HepG2 (cell line): ENCODE measurements around the gene AJUBA. TPM values are rescaled to one million over a fixed set of nuclear protein-coding genes. Genes with fewer than 3 reads are reported as not detected.

Experiments used
- NONO ChIP-seq, 2 experiments: fragments of 450-650 bp in 1 of 2; sonication (generic) in 1 of 2; formaldehyde crosslinking in 1 of 2; IDR thresholded peaks in 1 of 2; conservative IDR thresholded peaks in 1 of 2; 2 replicates each; pipeline versions ENCODE4 v1.6.1 to v1.8.0; 2017 to 2022; ENCODE audit warnings: mild to moderate bottlenecking in 1 of 2, missing genetic modification reagents in 1 of 2, moderate library complexity in 1 of 2
- ONECUT2 ChIP-seq: sonication (generic); formaldehyde crosslinking; IDR thresholded peaks from 2 replicates; pipeline ENCODE4 v1.4.0; 2020; ENCODE audit warnings: missing genetic modification reagents
- RFXAP ChIP-seq: sonication (generic); formaldehyde crosslinking; IDR thresholded peaks from 2 replicates; pipeline ENCODE4 v1.4.0; 2020; ENCODE audit warnings: missing genetic modification reagents, borderline replicate concordance
- STAT5B ChIP-seq: sonication (generic); formaldehyde crosslinking; IDR thresholded peaks from 2 replicates; pipeline ENCODE4 v1.4.0; 2020; ENCODE audit warnings: missing genetic modification reagents
- SUZ12 ChIP-seq: fragments of 150-350 bp; IDR thresholded peaks from 2 replicates; pipeline ENCODE4 v1.6.1; 2014; ENCODE audit warnings: low read depth, low read length
- ZFP37 ChIP-seq: sonication (generic); formaldehyde crosslinking; IDR thresholded peaks from 2 replicates; pipeline ENCODE4 v1.4.0; 2020; ENCODE audit warnings: missing genetic modification reagents, borderline replicate concordance
- ZNF12 ChIP-seq: sonication (generic); formaldehyde crosslinking; IDR thresholded peaks from 2 replicates; pipeline ENCODE4 v1.5.0; 2020; ENCODE audit warnings: missing genetic modification reagents
- ZNF24 ChIP-seq: fragments of 450-650 bp; IDR thresholded peaks from 2 replicates; pipeline ENCODE4 v1.6.1; 2017; ENCODE audit warnings: antibody characterized with exemption, mild to moderate bottlenecking
- ZNF430 ChIP-seq: sonication (generic); formaldehyde crosslinking; IDR thresholded peaks from 2 replicates; pipeline ENCODE4 v1.9.0; 2021; ENCODE audit warnings: mild to moderate bottlenecking, missing genetic modification reagents
- ZNF563 ChIP-seq: sonication (generic); formaldehyde crosslinking; IDR thresholded peaks from 2 replicates; pipeline ENCODE4 v1.8.0; 2022; ENCODE audit warnings: mild to moderate bottlenecking, moderate library complexity, missing genetic modification reagents
- ZNF572 ChIP-seq: sonication (generic); formaldehyde crosslinking; IDR thresholded peaks from 2 replicates; pipeline ENCODE4 v1.5.1; 2020; ENCODE audit warnings: mild to moderate bottlenecking, missing genetic modification reagents
- polyA plus RNA-seq, 8 experiments: library from polyadenylated mRNA; depleted of rRNA in 3 of 8; stranded (reverse) in 7 of 8; unstranded in 1 of 8; fragments of >200 nt; fragmentation: Illumina TruSeq in 4 of 8; extraction: Trizol in 4 of 8; gene quantifications; 2 replicates each; pipeline versions ENCODE4 v1.2.1 to v1.2.3, GENCODE V29; 2011 to 2016; ENCODE audit warnings: low read depth in 4 of 8, missing spikeins in 1 of 8, mixed read lengths in 1 of 8; ENCODE audit not compliant: insufficient read depth in 1 of 8
- total RNA-seq, 5 experiments: library from RNA; depleted of rRNA; stranded (reverse); fragments of >200 nt; fragmentation: Illumina TruSeq; extraction: Trizol; gene quantifications; 2 replicates each; pipeline ENCODE4 v1.2.3, GENCODE V29; 2016; ENCODE audit warnings: low read depth in 1 of 5
- TF ChIP-seq, protein P1 (sequence below): sonication (generic); formaldehyde crosslinking; conservative IDR thresholded peaks from 2 replicates; pipeline ENCODE4 v1.8.0; 2022; ENCODE audit warnings: mild to moderate bottlenecking, moderate library complexity, missing genetic modification reagents
- TF ChIP-seq, protein P2 (sequence below): sonication (generic); formaldehyde crosslinking; IDR thresholded peaks from 2 replicates; pipeline ENCODE4 v1.4.0; 2020; ENCODE audit warnings: mild to moderate bottlenecking, missing genetic modification reagents
- TF ChIP-seq, protein P3 (sequence below): sonication (generic); IDR thresholded peaks from 2 replicates; pipeline ENCODE4 v1.6.1; 2016; ENCODE audit warnings: low read depth, borderline replicate concordance
- TF ChIP-seq, protein P4 (sequence below): sonication (generic); formaldehyde crosslinking; IDR thresholded peaks from 2 replicates; pipeline ENCODE4 v1.9.0; 2021; ENCODE audit warnings: missing genetic modification reagents, borderline replicate concordance
- TF ChIP-seq, protein P5 (sequence below): sonication (generic); formaldehyde crosslinking; IDR thresholded peaks from 2 replicates; pipeline ENCODE4 v1.4.0; 2020; ENCODE audit warnings: missing genetic modification reagents

AJUBA gene
- total and polyA plus RNA-seq, 2 of the 13 experiments (the other 11 are each of a cell fraction or from before 2014, with no cell fraction given): 157 to 241 TPM

DNA sequence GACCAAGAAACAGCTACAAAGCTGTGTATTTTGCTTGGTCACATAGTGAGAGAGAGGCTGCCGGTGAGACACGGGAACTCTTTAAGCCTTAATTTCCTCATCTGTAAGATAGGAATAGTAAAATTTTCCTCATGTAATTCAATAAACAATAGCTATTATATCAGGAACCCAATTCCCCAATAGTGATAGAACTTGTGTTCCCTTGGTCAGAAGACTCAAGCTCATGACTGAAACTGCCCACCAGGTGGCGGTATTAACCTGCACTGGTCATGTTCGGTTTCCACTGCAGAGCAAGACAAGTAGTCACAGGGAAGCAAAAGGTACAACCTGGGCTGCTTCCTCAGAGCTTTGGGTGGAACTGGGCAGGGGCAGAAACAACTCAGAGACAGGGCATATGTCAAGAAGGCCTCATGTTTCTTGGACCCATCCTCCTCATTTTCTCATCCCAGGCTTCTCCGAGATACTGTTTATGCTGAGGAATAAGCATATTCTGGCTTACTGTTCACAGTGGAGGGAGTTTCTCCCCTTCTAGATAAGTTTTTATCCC, 4.2 kb upstream of the AJUBA start (continued):
- TF ChIP-seq ZNF563 (no peak), ZNF572 (CRISPR knock-in tag) (no peak), STAT5B (no peak), ZNF430 (CRISPR knock-in tag) (no peak), RFXAP (no peak), NONO (IDR thresholded peaks at IDR 0.05) (no peak), NONO (CRISPR knock-in tag; conservative IDR thresholded peaks at IDR 0.05) (no peak), ZFP37 (peak; percentile 8; the same call in 1 of the 2 replicates), ONECUT2 (no peak), SUZ12 (no peak), ZNF24 (0 out of 2 replicates have a peak, but pooled peaks have one; percentile 37), ZNF12 (CRISPR knock-in tag) (0 out of 2 replicates have a peak, but pooled peaks have one; percentile 4)
- TF ChIP-seq, protein P1, sequence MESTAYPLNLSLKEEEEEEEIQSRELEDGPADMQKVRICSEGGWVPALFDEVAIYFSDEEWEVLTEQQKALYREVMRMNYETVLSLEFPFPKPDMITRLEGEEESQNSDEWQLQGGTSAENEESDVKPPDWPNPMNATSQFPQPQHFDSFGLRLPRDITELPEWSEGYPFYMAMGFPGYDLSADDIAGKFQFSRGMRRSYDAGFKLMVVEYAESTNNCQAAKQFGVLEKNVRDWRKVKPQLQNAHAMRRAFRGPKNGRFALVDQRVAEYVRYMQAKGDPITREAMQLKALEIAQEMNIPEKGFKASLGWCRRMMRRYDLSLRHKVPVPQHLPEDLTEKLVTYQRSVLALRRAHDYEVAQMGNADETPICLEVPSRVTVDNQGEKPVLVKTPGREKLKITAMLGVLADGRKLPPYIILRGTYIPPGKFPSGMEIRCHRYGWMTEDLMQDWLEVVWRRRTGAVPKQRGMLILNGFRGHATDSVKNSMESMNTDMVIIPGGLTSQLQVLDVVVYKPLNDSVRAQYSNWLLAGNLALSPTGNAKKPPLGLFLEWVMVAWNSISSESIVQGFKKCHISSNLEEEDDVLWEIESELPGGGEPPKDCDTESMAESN: 0 out of 2 replicates have a peak, but pooled peaks have one; percentile 57
- TF ChIP-seq, protein P2, sequence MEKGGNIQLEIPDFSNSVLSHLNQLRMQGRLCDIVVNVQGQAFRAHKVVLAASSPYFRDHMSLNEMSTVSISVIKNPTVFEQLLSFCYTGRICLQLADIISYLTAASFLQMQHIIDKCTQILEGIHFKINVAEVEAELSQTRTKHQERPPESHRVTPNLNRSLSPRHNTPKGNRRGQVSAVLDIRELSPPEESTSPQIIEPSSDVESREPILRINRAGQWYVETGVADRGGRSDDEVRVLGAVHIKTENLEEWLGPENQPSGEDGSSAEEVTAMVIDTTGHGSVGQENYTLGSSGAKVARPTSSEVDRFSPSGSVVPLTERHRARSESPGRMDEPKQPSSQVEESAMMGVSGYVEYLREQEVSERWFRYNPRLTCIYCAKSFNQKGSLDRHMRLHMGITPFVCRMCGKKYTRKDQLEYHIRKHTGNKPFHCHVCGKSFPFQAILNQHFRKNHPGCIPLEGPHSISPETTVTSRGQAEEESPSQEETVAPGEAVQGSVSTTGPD (CRISPR knock-in tag): no peak
- TF ChIP-seq, protein P3, sequence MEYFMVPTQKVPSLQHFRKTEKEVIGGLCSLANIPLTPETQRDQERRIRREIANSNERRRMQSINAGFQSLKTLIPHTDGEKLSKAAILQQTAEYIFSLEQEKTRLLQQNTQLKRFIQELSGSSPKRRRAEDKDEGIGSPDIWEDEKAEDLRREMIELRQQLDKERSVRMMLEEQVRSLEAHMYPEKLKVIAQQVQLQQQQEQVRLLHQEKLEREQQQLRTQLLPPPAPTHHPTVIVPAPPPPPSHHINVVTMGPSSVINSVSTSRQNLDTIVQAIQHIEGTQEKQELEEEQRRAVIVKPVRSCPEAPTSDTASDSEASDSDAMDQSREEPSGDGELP: no peak
- TF ChIP-seq, protein P4, sequence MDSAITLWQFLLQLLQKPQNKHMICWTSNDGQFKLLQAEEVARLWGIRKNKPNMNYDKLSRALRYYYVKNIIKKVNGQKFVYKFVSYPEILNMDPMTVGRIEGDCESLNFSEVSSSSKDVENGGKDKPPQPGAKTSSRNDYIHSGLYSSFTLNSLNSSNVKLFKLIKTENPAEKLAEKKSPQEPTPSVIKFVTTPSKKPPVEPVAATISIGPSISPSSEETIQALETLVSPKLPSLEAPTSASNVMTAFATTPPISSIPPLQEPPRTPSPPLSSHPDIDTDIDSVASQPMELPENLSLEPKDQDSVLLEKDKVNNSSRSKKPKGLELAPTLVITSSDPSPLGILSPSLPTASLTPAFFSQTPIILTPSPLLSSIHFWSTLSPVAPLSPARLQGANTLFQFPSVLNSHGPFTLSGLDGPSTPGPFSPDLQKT (CRISPR knock-in tag): no peak
- TF ChIP-seq, protein P5, sequence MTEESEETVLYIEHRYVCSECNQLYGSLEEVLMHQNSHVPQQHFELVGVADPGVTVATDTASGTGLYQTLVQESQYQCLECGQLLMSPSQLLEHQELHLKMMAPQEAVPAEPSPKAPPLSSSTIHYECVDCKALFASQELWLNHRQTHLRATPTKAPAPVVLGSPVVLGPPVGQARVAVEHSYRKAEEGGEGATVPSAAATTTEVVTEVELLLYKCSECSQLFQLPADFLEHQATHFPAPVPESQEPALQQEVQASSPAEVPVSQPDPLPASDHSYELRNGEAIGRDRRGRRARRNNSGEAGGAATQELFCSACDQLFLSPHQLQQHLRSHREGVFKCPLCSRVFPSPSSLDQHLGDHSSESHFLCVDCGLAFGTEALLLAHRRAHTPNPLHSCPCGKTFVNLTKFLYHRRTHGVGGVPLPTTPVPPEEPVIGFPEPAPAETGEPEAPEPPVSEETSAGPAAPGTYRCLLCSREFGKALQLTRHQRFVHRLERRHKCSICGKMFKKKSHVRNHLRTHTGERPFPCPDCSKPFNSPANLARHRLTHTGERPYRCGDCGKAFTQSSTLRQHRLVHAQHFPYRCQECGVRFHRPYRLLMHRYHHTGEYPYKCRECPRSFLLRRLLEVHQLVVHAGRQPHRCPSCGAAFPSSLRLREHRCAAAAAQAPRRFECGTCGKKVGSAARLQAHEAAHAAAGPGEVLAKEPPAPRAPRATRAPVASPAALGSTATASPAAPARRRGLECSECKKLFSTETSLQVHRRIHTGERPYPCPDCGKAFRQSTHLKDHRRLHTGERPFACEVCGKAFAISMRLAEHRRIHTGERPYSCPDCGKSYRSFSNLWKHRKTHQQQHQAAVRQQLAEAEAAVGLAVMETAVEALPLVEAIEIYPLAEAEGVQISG: no peak
